ENCODE results near the gene TMEM43. TPM values are rescaled to one million over a fixed set of nuclear protein-coding genes. Genes with fewer than 3 reads are reported as not detected.
"Not testable (repeated sequence)": the region's sequence is repeated elsewhere in the genome, so short reads cannot be mapped to it uniquely, and the experiment has no call there.

Gene TMEM43
- polyA plus RNA-seq, 1 donor (not counting 4 experiments of a cell fraction or from before 2014, with no cell fraction given), result 111 TPM

DNA sequence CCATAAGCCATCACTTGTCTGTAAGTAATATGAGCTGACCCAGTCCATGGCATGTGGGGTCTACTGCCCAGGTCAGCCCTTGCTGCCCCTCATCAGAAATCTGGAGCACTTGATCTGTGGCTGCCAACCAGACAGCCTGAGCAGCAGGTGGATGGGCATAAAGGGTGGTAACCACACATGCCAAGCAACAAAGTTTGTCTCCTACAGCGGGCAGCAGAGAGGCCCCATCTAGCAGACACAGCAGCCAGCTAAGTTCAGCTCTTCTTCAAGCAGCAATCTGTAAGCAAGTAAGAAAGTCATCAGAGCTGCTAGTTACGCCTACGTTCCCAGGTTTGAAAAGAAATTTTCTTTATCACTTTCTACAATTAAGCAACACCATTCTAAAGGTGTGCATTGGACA is 28.1 kb upstream of the TMEM43 start:
- FAIRE-seq, result no peak
- dilution Hi-C loops (cut with MboI; ENCODE audit: extremely low pct_ligation_motif_present, low sequenced_read_pairs), result no loop called here
- H3K4me3 ChIP-seq (ENCODE audit: control insufficient read depth in 2 of 3, extremely low read depth in 1 of 3, insufficient read depth in 2 of 3, low read depth in 1 of 3, low read length in 3 of 3), result no peak overlapping the region
- H3K9me3 ChIP-seq (ENCODE audit: control insufficient read depth, low read depth, low read length), result no peaks in the 10 kb centered on the region
- H4K20me1 ChIP-seq (ENCODE audit: control insufficient read depth, extremely low read depth, insufficient read depth, low read length), result no peaks in the 10 kb centered on the region
- no peaks in the 10 kb centered on the region for H3K9me1 ChIP-seq (ENCODE audit: control insufficient read depth, extremely low read depth, insufficient read depth, low read length)
- H3K36me3 ChIP-seq (ENCODE audit: control insufficient read depth in 2 of 2, extremely low read depth in 1 of 2, insufficient read depth in 2 of 2, low read length in 2 of 2), result no peaks in the 10 kb centered on the region
- DNase-seq (ENCODE audit: low read depth, low spot score), result no peak
- no peaks in the 10 kb centered on the region for H3K4me1 ChIP-seq (ENCODE audit: control insufficient read depth, extremely low read depth, insufficient read depth, low read length)
- H3K4me2 ChIP-seq (ENCODE audit: control insufficient read depth, extremely low read depth, insufficient read depth, low read depth, low read length), result no peak overlapping the region
- H3K9ac ChIP-seq (ENCODE audit: control insufficient read depth, extremely low read depth, insufficient read depth, low read length), result no peak overlapping the region
- no peaks in the 10 kb centered on the region for H3K79me2 ChIP-seq (ENCODE audit: control insufficient read depth, insufficient read depth, low read length)
- TF ChIP-seq, protein P1, sequence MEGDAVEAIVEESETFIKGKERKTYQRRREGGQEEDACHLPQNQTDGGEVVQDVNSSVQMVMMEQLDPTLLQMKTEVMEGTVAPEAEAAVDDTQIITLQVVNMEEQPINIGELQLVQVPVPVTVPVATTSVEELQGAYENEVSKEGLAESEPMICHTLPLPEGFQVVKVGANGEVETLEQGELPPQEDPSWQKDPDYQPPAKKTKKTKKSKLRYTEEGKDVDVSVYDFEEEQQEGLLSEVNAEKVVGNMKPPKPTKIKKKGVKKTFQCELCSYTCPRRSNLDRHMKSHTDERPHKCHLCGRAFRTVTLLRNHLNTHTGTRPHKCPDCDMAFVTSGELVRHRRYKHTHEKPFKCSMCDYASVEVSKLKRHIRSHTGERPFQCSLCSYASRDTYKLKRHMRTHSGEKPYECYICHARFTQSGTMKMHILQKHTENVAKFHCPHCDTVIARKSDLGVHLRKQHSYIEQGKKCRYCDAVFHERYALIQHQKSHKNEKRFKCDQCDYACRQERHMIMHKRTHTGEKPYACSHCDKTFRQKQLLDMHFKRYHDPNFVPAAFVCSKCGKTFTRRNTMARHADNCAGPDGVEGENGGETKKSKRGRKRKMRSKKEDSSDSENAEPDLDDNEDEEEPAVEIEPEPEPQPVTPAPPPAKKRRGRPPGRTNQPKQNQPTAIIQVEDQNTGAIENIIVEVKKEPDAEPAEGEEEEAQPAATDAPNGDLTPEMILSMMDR (optimal IDR thresholded peaks at IDR 0.05 in 1 of 3, IDR thresholded peaks at IDR 0.05 in 1 of 3, conservative IDR thresholded peaks at IDR 0.05 in 1 of 3; ENCODE audit: extremely low read depth in 1 of 3, insufficient read depth in 2 of 3, low read length in 3 of 3), result no peak
- no peaks in the 10 kb centered on the region for H3K27me3 ChIP-seq (ENCODE audit: control insufficient read depth, extremely low read depth, insufficient read depth, low read length)
- H2AFZ ChIP-seq (ENCODE audit: control insufficient read depth, low read length), result no peak overlapping the region
- H3K27ac ChIP-seq (ENCODE audit: control insufficient read depth, insufficient read depth, low read length), result no peak overlapping the region

DNA sequence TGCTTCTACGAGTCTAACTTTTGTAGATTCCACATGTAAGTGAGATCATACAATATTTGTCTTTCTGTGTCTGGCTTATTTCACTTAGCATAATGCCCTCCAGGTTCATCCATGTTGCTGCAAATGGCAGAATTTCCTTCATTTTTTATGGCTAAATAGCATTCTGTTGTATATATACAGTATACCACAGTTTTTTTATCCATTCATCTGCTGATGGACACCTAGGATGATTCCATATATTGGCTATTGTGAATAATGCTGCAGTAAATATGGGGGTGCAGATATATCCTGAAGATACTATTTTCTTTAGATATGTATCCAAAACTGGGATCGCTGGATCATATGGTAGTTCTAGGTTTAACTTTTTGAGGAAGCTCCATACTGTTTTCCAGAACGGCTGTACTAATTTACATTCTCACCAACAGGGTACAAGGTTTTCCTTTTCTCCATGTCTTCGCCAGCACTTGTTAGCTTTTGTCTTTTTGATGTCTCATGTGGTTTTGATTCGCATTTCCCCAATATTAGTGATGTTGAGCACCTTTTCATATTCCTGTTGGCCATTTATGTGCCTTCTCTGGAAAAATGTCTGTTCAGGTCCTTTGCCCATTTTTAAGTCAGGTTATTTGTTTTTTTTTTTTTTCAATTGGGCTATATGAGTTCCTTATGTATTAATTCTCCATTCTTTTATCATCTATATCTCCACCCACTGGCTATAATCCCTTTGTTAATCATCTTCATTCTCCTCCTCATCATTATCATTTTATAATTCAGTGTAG is 27.0 kb upstream of the TMEM43 start:
- Histone ChIP-seq H2AFZ (ENCODE audit: control insufficient read depth, low read length) (no peak overlapping the region), H3K9me1 (ENCODE audit: control insufficient read depth, extremely low read depth, insufficient read depth, low read length) (no peaks in the 10 kb centered on the region), H3K9ac (ENCODE audit: control insufficient read depth, extremely low read depth, insufficient read depth, low read length) (no peak overlapping the region), H3K4me1 (ENCODE audit: control insufficient read depth, extremely low read depth, insufficient read depth, low read length) (no peaks in the 10 kb centered on the region), H3K4me2 (ENCODE audit: control insufficient read depth, extremely low read depth, insufficient read depth, low read depth, low read length) (no peak overlapping the region), H3K9me3 (ENCODE audit: control insufficient read depth, low read depth, low read length) (no peaks in the 10 kb centered on the region), H4K20me1 (ENCODE audit: control insufficient read depth, extremely low read depth, insufficient read depth, low read length) (no peaks in the 10 kb centered on the region), H3K27me3 (ENCODE audit: control insufficient read depth, extremely low read depth, insufficient read depth, low read length) (no peaks in the 10 kb centered on the region), H3K36me3 (ENCODE audit: control insufficient read depth in 2 of 2, extremely low read depth in 1 of 2, insufficient read depth in 2 of 2, low read length in 2 of 2) (no peaks in the 10 kb centered on the region), H3K4me3 (ENCODE audit: control insufficient read depth in 2 of 3, extremely low read depth in 1 of 3, insufficient read depth in 2 of 3, low read depth in 1 of 3, low read length in 3 of 3) (no peak overlapping the region), H3K27ac (ENCODE audit: control insufficient read depth, insufficient read depth, low read length) (no peak overlapping the region), H3K79me2 (ENCODE audit: control insufficient read depth, insufficient read depth, low read length) (no peaks in the 10 kb centered on the region)
- TF ChIP-seq EZH2 (IDR thresholded peaks at IDR 0.05; ENCODE audit: low read length), result no peak
- TF ChIP-seq, protein P1 (optimal IDR thresholded peaks at IDR 0.05 in 1 of 3, IDR thresholded peaks at IDR 0.05 in 1 of 3, conservative IDR thresholded peaks at IDR 0.05 in 1 of 3; ENCODE audit: extremely low read depth in 1 of 3, insufficient read depth in 2 of 3, low read length in 3 of 3), result no peak
- dilution Hi-C loops (cut with MboI; ENCODE audit: extremely low pct_ligation_motif_present, low sequenced_read_pairs), result no loop called here
- FAIRE-seq (no peak), DNase-seq (ENCODE audit: low read depth, low spot score) (no peak)

DNA sequence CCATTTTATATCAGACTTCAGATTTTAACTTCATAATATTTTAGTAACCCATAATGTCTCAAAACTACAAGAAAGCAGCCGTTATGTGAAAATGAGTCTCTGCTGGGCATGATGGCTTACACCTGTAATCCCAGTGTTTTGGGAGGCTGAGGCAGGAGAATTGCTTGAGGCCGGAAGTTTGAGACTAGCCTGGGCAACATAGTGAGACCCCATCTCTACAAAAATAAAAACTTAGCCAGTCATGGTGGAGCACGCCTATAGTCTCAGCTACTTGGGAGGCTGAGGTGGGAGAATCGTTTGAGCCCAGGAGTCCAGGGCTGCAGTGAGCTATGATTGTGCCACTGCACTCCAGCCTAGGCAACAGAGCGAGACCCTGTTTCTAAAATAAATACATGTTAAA is 15.0 kb upstream of the TMEM43 start:
- H3K4me2 ChIP-seq (ENCODE audit: control insufficient read depth, extremely low read depth, insufficient read depth, low read depth, low read length); DNase-seq (ENCODE audit: low read depth, low spot score); H3K27ac ChIP-seq (ENCODE audit: control insufficient read depth, insufficient read depth, low read length); H3K4me1 ChIP-seq (ENCODE audit: control insufficient read depth, extremely low read depth, insufficient read depth, low read length); H3K9me3 ChIP-seq (ENCODE audit: control insufficient read depth, low read depth, low read length); H3K4me3 ChIP-seq (ENCODE audit: control insufficient read depth in 2 of 3, extremely low read depth in 1 of 3, insufficient read depth in 2 of 3, low read depth in 1 of 3, low read length in 3 of 3); H3K9me1 ChIP-seq (ENCODE audit: control insufficient read depth, extremely low read depth, insufficient read depth, low read length); H3K9ac ChIP-seq (ENCODE audit: control insufficient read depth, extremely low read depth, insufficient read depth, low read length); dilution Hi-C loops (cut with MboI; ENCODE audit: extremely low pct_ligation_motif_present, low sequenced_read_pairs); H2AFZ ChIP-seq (ENCODE audit: control insufficient read depth, low read length); FAIRE-seq; H3K27me3 ChIP-seq (ENCODE audit: control insufficient read depth, extremely low read depth, insufficient read depth, low read length); H4K20me1 ChIP-seq (ENCODE audit: control insufficient read depth, extremely low read depth, insufficient read depth, low read length); H3K79me2 ChIP-seq (ENCODE audit: control insufficient read depth, insufficient read depth, low read length): not testable (repeated sequence)
- peaks cover 7 to 13% of the 10 kb centered on the region in 2 experiments for H3K36me3 ChIP-seq (ENCODE audit: control insufficient read depth in 2 of 2, extremely low read depth in 1 of 2, insufficient read depth in 2 of 2, low read length in 2 of 2)

All from keratinocyte (primary cell).